GM21447 (cell line): ENCODE measurements around the gene RIMS1.

Source experiments
- ATAC-seq: cut with Tn5 transposase; IDR thresholded peaks from one replicate; pipeline ENCODE4 v1.9.1; 2021; ENCODE audit not compliant: unreplicated experiment

RIMS1 gene

DNA sequence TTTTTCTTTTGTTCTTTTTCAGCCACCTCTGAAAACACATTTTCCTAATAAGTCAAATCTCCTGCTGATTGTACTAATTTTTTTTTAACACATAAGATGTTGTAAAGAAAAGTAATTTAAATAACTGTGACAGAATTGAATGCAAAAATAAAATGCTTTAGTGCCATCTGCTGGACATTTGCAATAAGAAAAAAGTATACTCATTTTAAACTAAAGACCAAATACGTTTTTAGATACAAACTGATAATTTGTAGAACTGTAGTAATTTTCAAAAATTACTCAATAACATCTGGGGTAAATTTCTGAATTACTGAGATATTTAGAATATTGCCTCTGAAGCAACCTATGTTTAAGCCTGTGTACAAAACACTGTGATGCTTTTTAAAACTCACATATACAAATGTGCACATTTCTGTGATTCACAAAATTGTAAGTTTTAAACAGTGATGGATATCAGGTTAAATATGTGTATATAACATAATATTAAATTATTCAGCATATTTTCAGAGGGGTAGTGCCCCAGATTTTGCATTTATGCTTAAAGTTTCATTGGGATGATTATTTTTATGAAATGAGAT is 198.7 kb downstream of the RIMS1 start:
- no peak for ATAC-seq

DNA sequence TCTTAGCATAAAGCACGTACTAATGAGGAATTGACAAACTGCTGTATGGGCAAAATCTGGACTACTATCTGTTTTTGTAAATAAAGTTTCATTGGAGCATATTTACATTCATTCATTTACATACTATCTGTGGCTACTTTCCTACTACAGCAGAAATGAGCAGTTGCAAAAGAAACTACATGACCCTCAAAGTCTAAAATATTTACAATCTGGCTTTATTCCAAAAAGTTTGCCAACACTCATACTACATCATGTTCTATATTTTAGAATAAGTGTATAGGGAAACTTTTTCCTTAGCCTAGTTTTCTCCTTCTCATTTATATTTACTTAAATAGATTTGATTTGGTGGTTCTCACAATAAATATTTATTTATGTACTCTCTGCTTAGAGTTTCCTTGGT is 208.2 kb downstream of the RIMS1 start:
- no peak for ATAC-seq

DNA sequence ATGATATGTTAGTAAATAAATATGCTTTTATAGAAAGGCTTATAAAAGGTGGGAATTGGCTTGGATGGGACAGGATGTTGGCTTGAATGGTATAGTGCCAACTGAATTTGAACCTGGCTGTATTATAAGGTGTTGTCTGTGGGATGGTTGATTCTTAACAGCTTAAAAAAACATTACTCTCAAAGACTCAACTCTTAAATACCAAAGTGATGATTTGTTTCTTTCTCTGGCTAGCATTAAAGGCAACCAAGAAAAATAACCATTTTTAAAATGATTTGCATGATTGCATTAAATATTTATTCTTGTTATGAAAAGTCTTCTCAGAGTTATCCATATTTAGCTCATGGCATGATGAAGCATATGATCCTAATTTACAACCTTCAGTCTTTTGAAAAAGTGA is 216.2 kb downstream of the RIMS1 start:
- ATAC-seq = no peak

DNA sequence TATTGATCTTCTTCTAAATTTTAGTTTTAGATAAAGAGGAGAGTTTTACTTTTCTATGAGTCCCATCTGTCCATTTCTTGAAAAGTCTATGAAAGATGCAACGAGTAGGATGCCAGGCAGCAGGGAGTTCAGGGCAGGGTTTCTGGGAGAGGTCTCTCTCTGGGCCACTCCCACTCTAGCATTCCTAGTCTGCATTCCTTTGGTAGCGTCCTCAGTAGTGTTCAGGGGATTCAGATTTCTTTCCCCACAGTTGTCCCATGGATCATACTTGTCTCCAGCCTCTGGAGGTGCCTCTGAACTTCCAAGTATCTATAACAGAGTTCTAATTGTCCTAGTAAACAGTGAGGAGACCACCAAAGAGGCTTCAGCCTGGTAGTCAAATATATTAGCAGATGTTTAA is 225.3 kb downstream of the RIMS1 start:
- no peak for ATAC-seq

DNA sequence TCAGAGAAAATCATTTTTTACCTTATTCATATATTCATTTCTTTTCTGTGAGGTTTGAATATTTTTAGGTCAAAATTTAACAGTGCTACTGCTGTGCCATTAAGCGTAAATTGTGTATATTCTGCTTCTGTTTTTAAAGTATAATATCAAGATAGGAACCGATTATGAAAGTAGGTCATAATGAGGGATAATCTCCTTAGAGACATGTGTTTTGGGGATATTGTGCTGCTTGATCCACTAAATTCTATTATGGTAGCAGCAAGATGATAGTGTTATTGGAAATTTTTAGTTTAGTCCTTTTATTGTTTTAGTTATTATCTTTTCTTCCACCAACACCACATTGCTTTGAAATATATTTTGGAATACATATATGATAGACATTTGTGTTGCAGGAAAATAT is 244.0 kb downstream of the RIMS1 start:
- ATAC-seq = no peak

DNA sequence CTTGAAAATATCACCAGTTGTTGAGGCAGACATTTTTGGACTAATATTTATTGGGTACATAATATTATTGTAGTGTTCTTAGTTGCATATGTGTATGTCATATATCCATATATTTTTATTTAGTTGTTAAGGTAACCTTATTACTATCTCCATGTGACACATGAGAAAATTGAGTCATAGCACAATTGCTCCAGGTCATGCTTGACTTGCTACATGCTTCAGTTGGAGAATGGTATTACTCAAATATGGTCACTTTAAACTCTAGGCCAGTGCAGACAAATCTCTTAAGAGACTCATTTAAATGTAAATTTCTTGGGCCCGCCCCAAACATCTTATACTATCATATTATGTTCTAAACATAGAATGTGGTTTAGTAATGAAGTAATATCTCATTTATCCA is 246.1 kb downstream of the RIMS1 start:
- ATAC-seq = no peak

DNA sequence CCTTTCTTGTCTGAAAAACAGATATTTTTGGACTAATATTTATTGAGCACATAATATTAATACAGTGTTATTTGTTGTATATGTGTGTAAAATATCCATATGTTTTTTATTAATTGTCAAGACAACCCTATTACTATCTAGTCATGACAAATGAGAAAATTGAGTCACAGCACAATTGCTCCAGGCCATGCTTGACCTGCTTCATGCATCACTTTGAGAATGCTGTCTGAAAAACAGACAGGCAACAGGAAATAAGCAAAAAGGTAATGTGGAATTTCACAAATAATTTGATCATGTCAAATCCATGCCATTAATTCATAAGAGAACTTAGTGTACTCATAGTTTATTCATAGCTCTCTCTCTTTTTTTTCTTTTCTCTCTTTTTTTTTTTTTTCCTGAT is 246.5 kb downstream of the RIMS1 start:
- ATAC-seq = no peak

DNA sequence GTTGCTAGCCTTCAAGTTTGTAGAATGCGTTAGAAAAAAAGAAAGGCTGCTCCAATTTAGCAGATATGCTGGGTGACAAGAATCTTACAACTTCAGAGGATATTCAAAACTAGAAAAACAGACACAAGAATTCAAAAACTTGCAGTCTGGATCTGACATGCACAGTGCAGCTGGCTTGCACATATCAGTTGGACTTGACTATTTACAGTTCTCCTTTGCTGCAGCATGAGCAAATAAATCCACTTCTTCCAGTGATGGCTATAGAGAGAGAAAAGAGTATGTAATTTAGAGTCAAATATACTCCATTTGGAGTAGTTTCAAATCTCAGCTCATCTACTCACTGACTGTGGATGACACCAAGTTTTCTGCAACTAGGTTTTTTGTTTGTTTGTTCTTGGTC is 247.0 kb downstream of the RIMS1 start:
- no peak for ATAC-seq

DNA sequence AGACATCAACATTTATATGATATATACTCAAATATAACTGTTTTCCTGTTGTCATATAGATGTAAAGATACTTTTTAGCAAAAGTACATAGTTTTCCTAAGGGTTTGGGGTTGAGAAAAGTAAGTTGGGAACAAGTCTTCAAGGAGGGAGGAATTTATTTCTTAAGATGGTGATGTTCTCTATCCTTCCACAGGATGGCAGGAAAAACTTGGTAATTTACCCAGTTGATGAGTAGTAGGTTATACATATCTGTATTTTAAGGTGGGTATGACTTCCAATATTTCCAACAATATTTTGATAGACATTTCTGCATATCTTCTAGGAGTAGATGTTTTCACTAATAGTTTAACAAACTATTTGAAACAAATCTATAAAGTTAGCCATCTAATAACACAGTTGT is 254.4 kb downstream of the RIMS1 start:
- ATAC-seq = no peak

DNA sequence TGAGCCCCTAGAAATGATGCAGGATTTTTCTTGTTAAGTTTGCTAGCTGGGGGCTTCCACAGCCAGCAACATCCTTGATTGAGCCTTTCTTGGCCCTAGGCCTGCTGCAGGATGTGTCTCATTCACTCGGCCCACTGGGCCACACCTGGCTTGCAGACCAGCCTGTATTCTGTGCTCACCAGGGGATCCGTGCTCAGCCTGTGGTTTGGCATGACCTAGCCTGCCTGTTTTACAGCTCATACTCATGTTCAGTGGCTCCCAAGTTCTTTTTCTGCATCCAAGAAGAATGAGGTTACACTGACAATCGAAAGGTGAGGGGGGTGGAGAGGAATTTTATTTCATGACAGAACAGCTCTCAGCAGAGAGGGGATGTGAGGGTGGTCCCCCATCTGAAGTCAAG is 263.4 kb downstream of the RIMS1 start:
- ATAC-seq = no peak

DNA sequence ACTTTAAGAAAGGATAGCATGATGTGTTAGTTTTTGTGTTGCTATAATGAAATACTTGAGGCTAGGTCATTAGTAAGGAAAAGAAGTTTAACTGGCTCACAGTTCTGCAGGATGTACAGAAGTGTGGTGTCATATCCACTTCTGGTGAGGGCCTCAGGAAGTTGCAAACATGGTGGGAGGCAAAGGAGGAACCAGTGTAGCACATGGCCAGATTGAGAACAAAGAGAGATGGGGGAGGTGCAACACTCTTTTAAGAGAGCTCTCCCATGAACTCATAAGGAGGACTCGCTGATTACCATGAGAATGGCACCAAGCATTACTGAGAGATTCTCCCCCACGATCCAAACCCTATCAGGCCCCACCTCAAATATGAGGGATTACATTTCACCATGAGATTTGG is 265.4 kb downstream of the RIMS1 start:
- no peak for ATAC-seq

DNA sequence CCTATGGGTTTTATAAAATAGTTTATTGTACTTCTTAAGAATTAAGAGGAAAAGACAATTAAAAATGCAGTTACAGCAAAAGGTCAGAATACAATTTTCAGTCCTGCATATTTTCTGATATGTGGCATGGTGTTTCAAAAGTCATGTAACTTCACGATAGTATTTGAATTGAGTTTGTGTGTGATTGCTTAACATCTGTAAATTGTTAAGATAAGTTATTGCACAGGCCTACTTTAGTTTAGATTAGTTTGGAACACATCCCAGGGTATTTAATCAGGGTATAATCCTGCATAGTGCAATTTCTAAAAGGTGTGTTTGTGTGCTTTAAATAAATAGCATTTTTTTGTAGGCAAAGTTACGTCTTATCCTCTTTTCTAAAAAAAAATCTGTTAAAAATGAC is 289.6 kb downstream of the RIMS1 start:
- ATAC-seq = no peak

DNA sequence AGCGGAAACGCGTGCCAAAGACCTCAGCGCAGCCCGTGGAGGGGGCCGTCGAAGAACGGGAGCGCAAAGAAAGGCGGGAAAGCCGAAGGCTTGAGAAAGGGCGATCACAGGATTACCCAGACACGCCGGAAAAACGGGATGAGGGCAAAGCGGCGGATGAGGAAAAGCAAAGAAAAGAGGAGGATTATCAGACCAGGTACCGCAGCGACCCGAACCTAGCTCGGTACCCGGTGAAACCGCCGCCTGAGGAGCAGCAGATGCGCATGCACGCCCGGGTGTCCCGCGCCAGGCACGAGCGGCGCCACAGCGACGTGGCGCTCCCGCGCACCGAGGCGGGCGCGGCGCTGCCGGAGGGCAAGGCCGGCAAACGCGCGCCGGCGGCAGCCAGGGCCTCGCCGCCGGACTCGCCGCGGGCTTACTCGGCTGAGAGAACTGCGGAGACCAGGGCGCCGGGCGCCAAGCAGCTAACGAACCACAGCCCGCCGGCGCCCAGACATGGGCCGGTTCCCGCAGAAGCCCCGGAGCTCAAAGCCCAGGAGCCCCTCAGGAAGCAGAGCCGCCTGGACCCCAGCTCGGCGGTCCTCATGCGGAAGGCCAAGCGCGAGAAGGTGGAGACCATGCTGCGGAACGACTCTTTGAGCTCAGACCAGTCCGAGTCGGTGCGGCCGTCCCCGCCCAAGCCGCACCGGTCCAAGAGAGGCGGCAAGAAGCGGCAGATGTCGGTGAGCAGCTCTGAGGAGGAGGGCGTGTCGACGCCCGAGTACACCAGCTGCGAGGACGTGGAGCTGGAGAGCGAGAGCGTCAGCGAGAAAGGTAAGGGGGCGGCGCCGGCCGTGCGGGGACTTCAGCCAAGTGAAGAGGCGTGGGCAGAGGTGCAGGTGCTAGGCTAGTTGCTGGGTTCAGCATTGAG is 296.2 kb downstream of the RIMS1 start:
- peak; percentile 81 for ATAC-seq

DNA sequence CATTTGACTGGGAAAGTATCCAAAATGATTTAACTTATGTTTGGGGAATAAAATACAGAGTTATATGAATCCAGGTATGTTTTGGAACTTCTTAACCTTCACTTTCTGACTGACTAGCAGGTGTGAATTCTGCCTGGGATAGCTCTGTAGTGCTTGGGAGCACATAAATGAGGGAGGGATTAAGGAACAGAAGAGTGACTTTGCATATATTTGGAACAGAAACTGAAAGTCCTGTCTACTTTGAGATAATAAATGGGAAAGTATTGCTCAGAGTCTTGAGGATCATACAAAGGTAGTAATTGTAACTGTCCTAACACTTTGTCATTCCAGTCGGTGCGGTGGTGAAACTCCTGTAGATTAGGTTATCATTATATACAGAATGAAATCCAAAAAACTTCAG is 317.6 kb downstream of the RIMS1 start:
- no peak for ATAC-seq

DNA sequence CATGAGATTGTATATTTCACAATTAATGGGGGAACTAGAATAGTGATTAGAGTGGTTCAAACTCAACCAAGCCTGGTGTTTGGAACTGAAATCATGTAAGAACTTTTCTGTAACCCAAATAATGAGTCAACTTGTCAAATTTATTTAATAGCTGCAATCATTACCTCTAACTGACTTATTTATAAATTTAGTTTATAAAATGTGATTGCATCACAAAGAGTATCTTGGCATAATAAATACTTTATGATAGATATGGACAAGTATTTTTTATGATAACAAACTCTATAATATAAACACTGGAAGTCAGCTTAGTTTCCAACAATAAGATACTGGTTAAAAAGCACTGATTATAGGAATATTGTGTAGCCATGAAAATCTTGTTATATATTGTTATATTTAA is 319.1 kb downstream of the RIMS1 start:
- no peak for ATAC-seq

DNA sequence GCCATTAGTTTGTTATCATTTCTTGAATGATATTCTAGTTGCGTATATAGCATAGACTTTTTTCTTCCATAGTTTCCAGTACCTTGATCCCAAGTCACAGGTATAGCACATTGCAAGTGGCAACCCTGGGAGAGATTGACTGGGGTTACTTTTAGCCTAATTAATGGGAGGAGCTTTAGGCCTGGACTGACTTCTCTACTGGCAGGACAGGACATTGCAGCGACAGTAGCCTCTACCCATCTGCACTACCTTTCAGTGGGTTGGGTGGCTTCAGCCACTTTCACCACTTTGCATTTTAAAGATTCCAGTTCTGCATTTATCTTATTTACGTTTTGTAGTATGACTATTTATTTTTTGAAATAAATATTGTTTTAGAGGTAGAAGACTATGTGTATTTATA is 320.3 kb downstream of the RIMS1 start:
- ATAC-seq = no peak

DNA sequence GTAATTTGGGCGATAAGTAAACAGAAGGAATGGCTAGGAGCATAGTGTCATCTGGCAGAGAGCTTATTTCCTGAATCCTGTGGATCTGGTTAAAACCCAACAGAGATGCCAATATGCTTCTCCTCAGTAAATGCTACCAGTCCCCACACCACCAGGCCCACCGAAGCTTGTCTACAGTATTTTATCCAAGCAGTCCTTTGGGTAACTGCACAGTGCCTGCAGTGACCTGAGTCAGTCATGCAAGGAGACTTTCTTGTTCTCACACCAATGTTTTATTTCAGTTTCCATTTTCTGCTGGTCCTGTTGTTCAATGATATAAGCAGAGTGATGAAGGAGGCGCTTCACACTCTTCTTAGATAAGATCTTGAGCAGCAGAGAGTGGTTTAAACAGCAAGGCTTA is 326.3 kb downstream of the RIMS1 start:
- no peak for ATAC-seq

DNA sequence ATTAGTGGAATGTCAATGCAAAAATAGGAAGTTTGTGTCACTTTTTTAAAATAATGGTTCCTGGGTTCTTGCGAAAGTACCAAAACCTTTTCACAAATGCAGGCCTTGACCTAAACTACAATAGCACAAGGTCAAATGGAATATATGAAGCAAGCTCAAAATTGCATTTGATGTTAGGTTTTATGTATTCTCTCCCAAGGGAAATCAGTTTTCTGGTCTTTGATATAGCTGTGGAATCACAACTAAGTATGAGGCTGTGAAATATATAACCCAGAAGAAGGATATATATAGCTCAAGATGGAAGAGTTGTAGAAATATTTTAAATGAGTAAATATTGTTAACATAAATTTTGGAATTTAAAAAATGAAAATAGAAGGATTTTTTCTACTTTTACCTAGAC is 327.3 kb downstream of the RIMS1 start:
- ATAC-seq = no peak

DNA sequence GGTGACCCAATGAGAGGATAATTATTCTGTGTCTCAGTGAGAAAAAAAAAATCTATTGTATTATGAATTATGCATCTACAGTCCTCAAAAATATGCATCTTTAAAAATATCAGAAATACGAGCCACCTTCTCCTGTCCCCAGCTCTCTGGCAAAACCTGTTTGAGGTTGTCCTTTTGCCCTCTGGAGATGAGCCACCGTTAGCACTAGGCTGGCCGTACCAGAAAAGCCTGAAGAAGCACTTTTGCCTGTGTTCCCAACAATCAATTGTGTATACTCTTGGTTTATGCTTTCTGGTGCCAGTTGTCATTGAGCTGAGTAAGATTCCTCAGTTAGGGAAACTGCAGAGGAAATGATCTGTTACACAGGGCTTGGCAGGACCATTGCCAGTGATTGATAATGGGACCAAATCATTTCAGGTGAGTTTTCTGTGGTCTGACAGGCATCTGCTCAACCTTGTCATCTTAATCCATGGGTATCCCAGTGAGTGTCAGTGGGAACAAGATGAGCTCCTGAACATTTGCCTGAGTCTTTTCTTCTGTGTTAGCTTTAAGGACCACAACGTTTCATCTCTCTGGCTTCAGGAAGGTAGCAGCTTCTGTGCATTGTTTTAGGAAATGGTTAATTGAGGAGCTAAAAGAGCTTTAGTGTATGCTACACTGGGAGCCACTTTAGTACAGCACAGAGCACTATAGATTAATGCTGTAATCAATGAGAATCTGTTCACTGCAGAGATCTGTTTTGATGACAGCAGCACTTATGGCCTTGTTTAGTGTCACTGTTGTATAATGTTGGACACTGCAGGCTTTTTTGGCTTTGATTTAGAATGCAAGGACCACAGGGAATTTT is 330.1 kb downstream of the RIMS1 start:
- no peak for ATAC-seq

DNA sequence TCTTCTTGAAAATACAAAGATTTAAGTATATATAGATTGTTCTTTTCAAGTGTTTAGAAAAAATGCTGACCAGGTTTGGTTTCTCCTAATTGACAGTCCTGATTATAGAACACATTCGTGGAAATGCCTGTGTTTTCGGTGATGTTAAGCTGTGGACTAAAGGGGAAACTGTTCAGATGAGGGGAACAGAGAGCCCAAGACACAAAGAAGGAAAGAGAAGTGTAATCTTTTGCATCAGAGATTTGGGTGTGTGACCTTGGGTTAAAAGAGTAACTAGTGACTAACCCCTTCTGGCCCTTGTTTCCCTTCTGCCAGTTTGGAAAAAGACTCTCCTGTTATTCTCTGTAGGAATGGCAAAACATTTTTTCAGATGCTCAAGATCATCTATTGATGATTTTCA is 331.3 kb downstream of the RIMS1 start:
- no peak for ATAC-seq

DNA sequence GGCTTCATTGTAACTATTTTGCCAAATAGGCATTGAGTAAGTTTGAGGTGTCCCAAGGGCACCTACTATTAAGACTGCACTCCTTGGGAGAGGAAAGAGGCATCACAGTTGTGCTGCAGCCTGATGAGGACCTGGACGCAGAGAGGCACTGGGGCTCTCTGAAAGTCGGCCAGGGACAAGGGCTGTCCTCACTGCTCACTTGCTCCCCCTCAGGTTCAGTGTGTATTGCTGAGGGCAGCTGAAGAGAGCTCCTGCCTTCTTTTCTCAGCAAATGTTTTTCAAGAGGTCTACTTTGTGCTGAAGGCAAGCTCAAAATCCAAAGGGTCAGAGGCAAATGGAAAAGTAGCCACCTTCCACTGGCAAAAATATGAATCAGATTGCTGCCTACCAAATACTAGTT is 331.8 kb downstream of the RIMS1 start:
- peak; percentile 81 for ATAC-seq

DNA sequence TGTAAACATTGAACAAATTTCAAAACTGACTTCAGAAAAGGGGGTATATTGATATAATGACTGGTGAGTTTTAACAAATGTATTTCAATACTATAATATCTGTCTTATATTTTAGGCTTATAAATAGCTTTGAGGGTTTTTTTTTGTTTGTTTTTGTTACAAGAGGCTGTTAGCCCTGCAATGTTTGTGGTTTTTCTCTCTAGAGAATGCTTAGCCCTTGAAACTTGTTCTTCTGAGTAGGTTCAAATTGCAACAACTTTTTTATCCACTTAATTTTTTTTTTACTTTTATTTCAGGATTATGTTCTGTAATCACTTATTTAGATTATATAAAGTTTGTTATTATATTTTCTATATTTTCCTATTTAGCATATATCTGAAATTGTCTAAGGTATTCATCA is 333.2 kb downstream of the RIMS1 start:
- ATAC-seq = no peak
